ENCODE results near the gene ARL4A.

Gene ARL4A

GRCh38 chr7:12708314-12708713, 20.9 kb downstream of the ARL4A start:
- ChIA-PET POLR2A (no interaction called here), CTCF (no interaction called here)
- TF ChIP-seq CTCF (IDR thresholded peaks at IDR 0.05; ENCODE audit: control extremely low read depth, extremely low read depth, low read depth, missing control alignments): no peak
- DNase-seq (ENCODE audit: extremely low spot score): no peak

- ChIA-PET CTCF (no interaction called here), POLR2A (no interaction called here)
- DNase-seq (ENCODE audit: extremely low spot score): no peak
- TF ChIP-seq CTCF (IDR thresholded peaks at IDR 0.05; ENCODE audit: control extremely low read depth, extremely low read depth, low read depth, missing control alignments): no peak
Observed at GRCh38 chr7:12709726-12710502, 22.5 kb downstream of the ARL4A start.

DNA sequence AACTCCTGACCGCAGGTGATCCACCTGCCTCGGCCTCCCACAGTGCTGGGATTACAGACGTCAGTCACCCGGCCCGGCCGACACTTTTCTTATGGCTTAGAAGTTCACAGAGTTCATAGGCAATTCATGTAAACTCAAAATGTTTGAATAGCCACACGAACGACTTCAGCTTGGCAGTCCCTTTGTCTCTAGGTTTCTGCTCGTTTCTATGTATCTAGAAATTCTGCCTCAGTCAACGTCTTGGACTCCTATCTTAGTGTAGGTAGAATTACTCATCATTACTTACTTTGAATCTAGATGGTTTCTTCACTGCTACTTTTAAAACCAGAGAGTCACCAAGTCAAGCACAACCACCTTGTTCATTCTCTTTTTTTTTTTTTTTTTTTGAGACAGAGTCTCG, 23.7 kb downstream of the ARL4A start:
- POLR2A ChIA-PET: no interaction called here
- CTCF ChIA-PET: interaction anchor here (0.8 kb wide), 1 partner anchor 10 kb away, joined by 3 read pairs; no protein-coding TSS in a partner anchor
- no peak for TF ChIP-seq CTCF (IDR thresholded peaks at IDR 0.05; ENCODE audit: control extremely low read depth, extremely low read depth, low read depth, missing control alignments)
- DNase-seq (ENCODE audit: extremely low spot score): no peak

GRCh38 chr7:12712236-12712635, 24.8 kb downstream of the ARL4A start:
- DNase-seq (ENCODE audit: extremely low spot score): no peak
- CTCF ChIA-PET: interaction anchor here (0.8 to 1.0 kb wide), 3 partner anchors 10 to 26 kb away, joined by 3 read pairs; no protein-coding TSS in a partner anchor

GRCh38 chr7:12713625-12714378, 26.4 kb downstream of the ARL4A start:
- no peak for TF ChIP-seq CTCF (IDR thresholded peaks at IDR 0.05; ENCODE audit: control extremely low read depth, extremely low read depth, low read depth, missing control alignments)
- CTCF ChIA-PET: interaction anchor here (0.6 kb wide), 1 partner anchor 23 kb away, joined by 3 read pairs; no protein-coding TSS in a partner anchor
- POLR2A ChIA-PET: no interaction called here
- DNase-seq (ENCODE audit: extremely low spot score): no peak

More at GRCh38 chr7:12712236-12712635, 24.8 kb downstream of the ARL4A start:
- POLR2A ChIA-PET: no interaction called here
- TF ChIP-seq CTCF (IDR thresholded peaks at IDR 0.05; ENCODE audit: control extremely low read depth, extremely low read depth, low read depth, missing control alignments): no peak

DNA sequence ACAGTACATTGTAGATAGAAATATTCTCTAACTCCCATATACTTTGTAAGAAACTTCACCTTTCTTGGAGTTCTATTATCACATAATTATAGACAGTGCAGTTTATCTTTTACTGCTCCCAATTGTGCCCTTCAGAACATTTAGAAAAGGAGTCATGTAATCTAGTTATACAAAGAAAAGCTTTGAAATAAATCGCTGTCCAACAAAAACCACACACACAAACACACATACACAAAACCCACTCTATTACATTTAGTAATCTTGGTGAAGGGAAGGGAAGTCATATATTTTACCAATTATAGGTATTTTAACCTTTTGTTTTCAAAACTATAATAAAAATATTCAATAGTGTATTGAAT, 26.9 kb downstream of the ARL4A start:
- ChIA-PET POLR2A (no interaction called here), CTCF (no interaction called here)
- TF ChIP-seq CTCF (IDR thresholded peaks at IDR 0.05; ENCODE audit: control extremely low read depth, extremely low read depth, low read depth, missing control alignments): no peak
- no peak for DNase-seq (ENCODE audit: extremely low spot score)

Data from GM10248 (cell line).